HG02759 (cell line): ENCODE results near the gene LRRC8D.

ENCODE experiments used
- ATAC-seq: cut with Tn5 transposase; IDR thresholded peaks from one replicate; pipeline ENCODE4 v1.9.1; 2021; ENCODE audit warnings: mild to moderate bottlenecking, moderate library complexity; ENCODE audit not compliant: unreplicated experiment

The LRRC8D gene

DNA sequence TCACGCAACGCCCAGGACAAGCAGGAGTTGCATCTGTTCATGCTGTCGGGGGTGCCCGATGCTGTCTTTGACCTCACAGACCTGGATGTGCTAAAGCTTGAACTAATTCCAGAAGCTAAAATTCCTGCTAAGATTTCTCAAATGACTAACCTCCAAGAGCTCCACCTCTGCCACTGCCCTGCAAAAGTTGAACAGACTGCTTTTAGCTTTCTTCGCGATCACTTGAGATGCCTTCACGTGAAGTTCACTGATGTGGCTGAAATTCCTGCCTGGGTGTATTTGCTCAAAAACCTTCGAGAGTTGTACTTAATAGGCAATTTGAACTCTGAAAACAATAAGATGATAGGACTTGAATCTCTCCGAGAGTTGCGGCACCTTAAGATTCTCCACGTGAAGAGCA lies 113.6 kb downstream of the LRRC8D start:
- no peak for ATAC-seq

DNA sequence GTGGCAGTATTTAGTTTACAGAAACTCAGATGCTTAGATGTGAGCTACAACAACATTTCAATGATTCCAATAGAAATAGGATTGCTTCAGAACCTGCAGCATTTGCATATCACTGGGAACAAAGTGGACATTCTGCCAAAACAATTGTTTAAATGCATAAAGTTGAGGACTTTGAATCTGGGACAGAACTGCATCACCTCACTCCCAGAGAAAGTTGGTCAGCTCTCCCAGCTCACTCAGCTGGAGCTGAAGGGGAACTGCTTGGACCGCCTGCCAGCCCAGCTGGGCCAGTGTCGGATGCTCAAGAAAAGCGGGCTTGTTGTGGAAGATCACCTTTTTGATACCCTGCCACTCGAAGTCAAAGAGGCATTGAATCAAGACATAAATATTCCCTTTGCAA lies 114.4 kb downstream of the LRRC8D start:
- no peak for ATAC-seq

DNA sequence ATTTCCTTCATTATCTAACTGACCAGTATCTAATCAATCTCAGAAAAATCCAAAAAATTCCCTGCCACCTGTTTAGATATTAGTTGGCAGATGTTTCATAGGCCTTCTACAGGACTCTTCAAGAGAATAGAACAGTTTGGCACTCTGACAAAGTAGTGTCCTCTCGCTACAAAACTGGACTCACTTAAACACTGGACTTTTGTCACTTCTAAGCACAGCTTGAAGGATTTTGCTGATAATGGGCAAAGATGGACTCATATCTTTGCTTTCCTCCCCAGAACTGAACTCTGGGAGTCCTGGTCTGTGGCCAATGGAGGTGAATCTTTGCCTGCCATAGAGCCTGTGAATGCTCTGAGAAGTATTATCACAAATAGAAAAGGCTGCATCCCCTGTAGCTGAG lies 115.9 kb downstream of the LRRC8D start:
- no peak for ATAC-seq

DNA sequence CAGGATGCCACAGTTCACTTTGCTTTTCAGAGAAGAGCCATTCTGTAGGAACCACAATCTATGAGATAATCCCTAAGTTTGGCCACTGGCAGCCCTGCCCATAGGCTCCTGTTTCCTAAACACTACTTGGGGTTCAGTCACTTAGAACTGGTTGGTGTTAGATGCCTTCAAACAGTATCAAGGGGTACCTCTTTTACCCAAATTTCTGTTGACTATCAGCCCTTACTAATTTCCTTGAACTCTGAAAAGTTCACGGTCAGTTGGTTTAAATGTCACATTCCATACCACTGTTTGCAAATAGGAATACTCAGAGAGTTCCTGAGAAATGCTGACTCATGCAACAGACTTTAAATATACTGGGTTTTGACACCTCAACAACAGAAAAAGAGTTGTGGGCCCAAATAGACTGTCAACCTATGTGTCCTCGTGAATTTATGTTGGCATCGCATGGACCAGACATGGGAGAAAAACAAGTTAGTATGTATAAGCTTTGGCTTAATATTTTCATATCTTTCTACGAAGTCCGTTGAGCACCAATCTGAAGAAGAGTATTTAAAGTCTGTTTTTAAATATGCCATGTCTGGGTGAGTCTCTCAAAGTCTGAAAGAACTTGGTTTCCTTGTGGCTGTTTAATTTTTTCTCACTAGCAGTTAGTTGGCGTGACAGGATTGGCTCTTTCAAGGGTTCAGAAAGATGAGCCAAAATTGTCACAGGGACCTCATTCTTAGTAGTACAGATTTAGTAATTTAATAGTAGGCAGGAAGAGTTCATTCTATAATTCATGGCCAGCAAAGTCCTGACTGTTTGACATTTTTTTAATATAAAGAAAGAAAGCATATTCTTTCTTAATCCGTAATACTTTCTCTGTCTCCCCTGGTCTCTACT lies 117.6 kb downstream of the LRRC8D start:
- no peak for ATAC-seq

DNA sequence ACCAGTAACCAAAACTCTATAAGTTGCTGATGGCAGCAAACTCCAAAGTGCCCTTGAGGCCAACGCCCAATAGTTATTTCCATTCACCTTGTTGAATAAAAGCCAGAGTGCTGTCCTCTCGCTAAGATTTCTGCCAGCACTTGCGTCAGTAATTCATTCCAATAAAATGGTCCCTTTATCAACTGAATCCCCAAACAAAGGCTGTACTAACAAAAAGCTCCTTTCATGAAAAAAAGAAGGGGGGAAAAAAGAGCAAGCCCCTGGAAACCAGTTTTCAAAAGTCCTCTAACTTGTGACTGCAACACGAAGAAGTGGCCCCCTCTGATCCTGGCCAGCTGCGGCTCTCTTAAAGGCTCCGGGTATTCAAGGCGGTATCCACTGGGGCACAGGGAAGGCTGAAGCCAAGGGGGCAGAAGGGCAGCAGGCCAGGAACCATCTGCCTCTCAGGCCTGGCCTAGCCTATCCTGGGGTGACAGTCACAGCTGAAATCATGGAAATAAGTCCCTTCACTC lies 118.3 kb downstream of the LRRC8D start:
- no peak for ATAC-seq

DNA sequence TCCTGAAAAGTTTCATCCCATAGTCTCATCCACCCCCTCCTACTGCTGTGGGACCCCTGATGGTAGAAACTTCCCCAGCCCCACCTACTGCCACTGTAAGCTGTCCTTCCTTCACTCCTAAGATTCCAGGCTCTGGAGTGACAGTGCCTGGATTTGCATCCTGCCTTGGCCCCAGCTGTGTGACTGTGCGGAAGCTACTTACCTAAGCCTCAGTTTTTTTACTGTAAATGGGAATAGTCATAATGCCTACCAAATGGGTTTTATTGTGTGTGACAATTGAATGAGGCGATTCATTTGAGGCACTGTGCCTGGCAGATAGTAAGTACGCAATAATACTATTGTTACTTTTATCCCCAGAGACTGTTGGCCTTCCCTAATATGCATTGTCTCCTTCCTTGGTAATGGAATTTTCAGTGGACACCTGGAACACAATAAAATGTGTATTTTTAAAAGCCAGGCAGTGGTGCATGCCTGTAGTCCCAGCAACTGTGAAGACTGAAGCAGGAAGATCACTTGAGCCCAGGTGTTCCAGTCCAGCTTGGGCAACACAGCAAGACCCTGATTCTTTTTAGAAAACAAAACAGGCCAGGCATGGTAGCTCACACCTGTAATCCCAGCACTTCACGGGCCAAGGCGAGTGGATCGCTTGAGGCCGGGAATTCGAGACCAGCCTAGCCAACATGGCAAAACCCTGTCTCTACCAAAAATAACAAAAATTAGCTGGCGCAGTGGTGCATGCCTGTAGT lies 119.0 kb downstream of the LRRC8D start:
- no peak for ATAC-seq

DNA sequence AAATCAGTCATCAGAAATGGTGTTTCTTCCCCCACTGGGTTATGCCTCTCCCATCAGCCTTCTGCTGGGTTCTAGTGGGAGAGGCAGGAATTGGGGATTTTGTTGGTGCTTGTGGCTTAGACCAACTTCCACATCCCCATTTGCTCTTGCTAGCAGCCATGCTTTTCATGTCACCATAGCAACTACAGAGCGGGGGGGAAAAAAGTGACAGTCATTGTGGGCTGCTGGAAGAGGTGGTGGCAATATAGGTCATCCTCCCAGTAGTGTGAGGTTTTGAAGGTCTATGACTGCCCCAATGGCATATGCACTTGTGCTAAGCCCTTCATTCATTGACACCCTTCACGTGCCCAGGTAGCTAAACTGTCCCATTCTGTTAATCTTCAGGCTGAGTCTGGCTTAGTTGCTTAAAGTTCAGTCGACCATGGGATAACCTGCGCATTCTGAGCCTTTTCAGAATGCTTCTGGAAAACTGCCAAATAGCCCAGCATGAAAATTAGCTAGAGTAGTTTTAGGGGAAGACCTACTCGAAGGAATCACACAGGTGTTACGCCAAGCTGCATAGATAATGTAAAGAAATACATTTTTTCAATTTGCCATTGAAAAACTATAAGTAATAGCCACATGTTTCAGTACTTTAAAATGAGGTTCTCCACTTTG lies 120.4 kb downstream of the LRRC8D start:
- ATAC-seq = peak; percentile 33

DNA sequence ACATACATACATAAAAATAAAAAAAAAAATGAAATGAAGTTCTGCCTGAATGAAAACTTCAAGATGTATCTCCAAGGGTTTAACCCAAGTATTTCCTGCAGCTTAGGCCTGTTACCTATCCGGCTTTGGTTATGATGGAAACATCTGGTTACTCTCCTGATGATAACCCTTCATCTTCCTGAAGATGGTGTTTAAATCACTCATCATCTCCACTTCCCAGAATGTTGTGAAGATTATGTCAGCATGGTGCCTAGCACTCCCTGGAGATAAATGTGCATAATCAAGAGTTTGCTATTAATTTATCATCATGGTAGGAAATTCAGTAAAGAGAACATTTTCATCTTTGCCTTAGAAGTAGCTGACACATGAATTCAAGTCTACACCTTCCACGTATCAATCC lies 121.2 kb downstream of the LRRC8D start:
- ATAC-seq = no peak

DNA sequence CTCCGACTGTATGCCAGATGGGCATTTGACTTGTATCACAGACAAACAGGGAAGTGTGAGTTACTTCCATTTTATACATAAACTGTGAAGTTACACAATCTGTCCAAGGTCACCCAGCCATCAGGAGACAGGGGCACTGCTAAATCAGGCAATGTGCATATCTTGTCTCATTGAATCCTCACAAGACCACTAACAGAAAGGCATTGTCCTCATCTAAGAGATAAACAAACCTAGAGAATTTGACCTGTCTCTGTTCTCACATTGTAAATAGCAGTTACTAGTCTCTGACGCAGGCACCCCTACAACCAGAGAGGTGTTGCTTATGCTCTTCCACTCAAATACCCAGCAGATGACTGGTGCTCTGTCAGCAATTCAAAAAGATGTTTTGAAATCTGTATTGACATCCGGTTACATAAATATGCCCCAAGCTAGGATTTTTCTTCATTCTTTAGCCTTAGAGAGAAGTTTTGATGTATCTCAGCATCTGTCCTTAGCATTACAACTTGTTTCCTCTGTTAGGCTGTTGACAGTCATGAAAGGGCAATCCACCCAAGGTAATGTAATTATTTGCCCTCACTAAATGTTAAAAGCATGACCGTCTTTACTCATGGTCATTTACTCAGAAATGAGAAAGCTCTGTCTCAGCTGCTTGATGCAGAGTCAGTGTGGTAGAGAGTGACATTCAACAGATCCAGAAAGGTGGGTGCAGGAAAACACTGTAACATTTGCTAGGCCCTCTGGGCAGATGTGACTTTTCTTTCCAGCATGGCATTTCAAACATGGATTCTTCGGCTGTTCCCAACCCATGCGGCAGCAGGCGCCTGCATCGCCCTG lies 122.2 kb downstream of the LRRC8D start:
- ATAC-seq = no peak

DNA sequence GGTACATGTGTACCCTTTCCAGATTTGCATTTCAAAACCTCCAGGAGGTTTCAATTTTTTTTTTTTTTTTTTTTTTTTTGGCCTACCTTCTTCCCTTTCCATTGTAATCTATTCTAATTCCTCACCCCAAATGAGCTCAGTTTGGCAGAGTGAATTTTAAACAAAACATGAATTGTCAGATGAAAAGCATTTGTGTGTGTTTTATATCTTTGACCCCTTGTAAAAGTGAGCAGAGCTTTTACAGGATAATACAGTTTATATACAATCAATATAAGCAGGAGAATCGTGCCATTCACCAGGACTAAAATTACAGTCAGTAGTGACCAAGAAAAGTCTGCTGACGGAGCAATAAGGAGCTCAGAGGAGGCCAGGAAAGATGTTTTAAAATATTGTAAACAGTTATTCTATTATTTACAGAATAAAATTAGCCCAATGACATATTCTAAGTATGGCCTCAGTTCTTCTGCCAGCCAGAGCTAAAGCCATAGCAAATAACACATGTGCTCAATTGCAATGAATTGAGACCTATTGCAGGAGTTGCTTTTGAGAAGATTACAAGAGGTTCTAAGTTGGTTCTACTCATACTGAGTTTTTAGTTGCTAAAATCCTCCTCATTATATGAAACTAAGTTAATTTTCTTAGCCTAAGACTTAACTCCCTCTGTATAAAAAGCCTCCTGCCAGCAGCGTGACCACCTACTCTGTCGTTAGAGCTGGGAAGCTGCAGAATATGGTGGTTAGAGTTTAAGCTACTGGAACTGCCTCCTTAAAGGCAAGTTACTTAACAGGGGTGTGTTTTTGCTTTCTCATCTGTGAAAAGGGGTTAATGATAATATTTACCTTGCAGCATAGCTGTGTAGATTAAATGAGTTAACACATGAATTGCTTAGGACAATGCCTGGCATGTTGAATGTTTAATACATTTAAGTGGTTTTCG lies 123.3 kb downstream of the LRRC8D start:
- no peak for ATAC-seq

DNA sequence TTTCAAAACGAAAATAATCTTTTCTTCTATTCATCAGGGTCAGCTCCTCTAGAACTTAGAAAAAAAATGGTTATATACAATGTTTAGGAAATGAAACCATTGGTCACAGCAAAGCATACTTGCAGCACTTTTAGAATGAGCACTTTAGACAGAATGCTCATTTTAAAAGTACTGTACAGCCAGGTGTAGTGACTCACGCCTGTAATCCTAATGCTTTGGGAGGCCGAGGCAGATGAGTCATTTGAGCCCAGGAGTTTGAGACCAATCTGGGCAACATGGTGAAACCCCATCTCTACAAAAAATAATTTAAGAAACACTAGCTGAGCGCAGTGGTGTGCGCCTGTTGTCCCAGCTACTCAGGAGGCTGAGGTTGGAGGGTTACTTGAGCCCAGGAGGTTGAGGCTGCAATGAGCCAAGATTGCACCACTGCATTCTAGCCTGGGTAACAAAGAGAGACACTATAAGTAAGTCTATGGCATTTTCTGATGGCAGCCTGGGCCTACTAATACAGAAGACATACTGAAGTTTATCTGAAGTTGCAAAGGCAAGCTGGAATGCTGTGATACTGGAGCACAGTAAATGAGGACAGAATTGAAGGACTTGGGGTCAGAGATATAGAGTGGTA lies 125.1 kb downstream of the LRRC8D start:
- peak; percentile 93 for ATAC-seq

DNA sequence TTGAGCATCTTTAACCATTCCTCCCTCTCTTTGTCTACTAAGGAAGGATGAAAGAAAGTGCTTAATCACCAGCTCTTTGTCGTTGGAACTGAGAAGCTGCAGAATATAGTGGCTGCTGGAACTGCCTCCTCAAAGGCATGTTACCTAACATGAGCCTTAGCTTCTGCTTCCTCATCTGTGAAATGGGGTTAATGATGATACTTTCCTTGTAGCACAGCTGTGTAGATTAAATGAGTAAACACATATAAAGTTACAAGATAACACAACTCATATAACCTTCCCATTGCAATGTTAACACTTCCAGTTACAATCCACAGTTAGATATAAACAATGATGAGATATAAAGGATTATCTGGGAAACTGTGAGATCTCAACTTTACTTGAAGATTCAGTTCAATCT lies 125.7 kb downstream of the LRRC8D start:
- no peak for ATAC-seq

DNA sequence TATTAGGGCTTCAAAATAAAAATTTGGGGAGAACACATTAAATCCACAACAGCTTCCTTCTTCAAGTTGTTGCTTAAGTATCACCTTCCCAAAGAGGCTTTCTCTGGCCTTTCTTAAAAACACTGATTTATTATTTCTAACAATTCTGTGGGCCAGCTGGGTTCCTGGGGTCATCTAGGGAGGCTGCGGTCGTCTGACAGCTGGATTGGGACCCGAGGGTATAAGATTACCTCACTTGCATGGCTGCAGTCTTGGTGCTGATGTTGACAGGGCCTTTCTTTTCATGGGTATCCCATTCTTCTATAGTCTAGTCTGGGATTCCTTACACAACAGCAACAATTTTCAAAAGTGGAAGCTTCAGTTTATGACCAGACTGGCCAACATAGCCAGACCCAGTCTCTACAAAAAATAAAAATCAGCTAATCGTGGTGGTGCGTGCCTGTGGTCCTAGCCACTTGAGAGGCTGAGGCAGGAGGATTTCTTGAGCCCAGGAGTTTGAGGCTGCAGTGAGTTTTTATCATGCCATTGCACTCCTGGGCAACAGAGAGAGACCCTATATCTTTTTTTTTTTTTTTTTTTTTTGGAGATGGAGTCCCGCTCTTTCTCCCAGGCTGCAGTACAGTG lies 128.0 kb downstream of the LRRC8D start:
- no peak for ATAC-seq

DNA sequence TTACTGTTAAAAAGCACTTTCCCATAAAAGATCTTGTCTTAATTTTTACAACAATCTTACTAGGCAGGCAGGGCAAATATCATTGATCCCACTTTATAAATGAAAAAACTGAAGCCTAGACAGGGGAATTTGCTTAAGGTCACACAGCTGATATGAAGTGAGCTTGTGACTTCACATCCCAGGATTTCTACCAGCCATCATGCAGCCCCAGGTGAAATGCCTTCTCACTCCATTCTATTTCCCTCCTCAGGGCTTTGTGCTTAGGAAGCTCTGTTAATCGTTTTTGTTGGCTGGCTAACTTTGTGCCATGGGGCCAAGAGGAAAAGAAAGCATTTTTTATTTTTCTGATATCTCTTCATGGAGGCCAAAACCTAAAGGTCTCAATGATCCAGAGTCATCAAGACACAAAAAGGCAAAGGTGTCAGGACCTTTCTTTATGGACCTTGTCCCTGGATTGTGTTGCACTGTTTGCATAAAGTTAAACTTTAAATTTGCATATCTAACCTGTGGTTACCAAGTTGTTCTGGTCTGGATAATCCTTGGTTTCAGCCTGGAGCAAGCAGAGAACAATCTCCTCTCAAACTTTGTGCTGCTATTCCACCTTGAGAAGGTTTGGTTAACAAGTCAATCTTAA lies 129.3 kb downstream of the LRRC8D start:
- ATAC-seq = no peak

DNA sequence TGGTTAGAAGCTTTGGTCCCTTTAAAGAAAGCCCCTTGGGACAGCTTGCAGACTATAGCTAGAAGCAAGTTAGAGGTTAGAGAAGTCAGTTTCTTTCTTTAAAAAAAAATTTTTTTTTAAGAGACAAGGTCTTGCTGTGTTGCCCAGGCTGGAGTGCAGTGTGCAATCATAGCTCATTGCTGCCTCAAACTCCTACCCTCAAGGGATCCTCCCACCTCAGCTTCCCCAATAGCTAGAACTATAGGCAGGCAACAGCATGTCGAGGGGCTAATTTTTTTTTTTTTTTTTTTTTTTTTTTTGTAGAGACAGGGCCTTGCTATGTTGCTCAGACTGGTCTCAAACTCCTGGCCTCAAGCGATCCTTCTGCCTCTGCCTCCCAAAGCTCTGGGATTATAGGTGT lies 129.9 kb downstream of the LRRC8D start:
- ATAC-seq = no peak

DNA sequence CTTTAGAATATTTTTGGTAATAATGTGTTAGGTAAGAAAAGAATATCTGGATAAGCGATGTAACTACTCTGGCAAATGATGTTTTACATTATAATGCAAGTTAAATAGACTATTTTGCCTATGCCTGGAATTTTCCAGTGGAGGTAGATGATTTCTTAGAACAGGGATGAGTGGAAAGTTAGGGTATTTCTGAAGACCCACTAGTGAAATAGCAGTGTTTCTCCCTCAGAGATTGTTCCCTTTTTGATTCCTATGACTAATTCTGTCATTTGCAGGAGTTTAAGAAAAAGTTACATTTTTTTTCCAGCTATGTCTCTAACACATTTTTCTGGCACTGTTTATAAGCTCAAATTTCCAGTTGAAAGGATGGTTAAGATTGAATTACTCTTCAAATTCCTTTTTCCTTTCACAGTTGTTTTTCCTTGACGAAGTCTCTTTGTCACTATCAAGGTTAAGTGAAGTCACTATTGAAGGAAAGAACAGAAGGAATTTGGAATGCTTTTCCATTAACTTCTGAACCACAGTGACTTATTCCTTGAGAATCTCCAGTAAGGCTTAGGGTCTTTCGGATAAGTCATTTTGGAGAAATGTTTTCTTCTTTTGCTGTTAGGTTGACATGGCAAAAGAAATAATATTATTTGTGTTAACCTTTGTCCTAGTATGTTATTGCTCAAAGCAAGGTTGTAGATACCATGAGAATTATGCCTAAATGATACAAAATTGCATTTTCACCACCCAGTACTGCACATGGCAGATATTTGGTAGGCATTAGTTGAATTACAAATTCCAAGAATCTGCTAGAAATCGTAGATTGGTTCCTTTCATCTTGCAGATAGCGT lies 131.2 kb downstream of the LRRC8D start:
- ATAC-seq = no peak

DNA sequence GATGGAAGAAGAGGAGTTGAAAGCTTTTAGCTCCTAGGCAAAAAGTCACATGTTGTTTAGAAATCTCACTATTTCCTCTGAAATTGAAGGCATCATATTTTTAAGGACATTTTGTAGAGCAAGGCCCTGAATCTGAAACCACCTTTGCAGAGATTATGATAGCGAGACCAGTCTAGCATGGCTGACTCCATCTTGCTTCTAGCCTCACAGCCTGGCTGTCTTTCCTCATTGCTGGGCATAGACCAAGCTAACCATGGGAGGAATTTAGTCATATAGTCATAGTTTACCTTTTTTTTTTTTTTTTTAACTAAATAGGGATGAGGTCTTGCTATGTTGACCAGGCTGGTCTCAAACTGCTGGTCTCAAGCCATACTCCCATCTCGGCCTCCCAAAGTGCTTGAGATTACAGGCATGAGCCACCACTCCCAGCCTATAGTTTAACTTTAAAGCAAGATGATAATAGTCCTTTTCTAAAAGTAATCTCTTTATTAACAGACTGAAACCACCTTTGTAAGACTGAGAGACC lies 131.8 kb downstream of the LRRC8D start:
- ATAC-seq = peak; percentile 9
